ENCODE measurements around the gene KLHDC8B. TPM values are rescaled to one million over a fixed set of nuclear protein-coding genes. Genes with fewer than 3 reads are reported as not detected.

KLHDC8B gene
- total and polyA plus RNA-seq, 7 donors, result 24.7 to 84.5 (median 28.3) TPM

- intact Hi-C loops (cut with DNase I), result no loop called here
- Histone ChIP-seq H3K9me3 (no peaks in the 10 kb centered on the region), H3K27me3 (ENCODE audit: insufficient read depth in 3 of 3, low read length in 2 of 3) (no peaks in the 10 kb centered on the region), H3K27ac (no peak overlapping the region), H3K4me1 (peaks cover 27% of the 10 kb centered on the region), H3K36me3 (ENCODE audit: insufficient read depth in 1 of 2, low read depth in 1 of 2) (no peaks in the 10 kb centered on the region), H3K4me3 (no peak overlapping the region)
- DNase-seq (no peak), ATAC-seq (no peak)
- TF ChIP-seq, protein P1, sequence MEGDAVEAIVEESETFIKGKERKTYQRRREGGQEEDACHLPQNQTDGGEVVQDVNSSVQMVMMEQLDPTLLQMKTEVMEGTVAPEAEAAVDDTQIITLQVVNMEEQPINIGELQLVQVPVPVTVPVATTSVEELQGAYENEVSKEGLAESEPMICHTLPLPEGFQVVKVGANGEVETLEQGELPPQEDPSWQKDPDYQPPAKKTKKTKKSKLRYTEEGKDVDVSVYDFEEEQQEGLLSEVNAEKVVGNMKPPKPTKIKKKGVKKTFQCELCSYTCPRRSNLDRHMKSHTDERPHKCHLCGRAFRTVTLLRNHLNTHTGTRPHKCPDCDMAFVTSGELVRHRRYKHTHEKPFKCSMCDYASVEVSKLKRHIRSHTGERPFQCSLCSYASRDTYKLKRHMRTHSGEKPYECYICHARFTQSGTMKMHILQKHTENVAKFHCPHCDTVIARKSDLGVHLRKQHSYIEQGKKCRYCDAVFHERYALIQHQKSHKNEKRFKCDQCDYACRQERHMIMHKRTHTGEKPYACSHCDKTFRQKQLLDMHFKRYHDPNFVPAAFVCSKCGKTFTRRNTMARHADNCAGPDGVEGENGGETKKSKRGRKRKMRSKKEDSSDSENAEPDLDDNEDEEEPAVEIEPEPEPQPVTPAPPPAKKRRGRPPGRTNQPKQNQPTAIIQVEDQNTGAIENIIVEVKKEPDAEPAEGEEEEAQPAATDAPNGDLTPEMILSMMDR (IDR thresholded peaks at IDR 0.05), result no peak
- 92 to 95% (median 94%) methylated on average over 3 of the region's 3 CpGs for WGBS, 3 donors
These were observed 50.6 kb downstream of the KLHDC8B start for GRCh38 chr3:49222002-49222401.

Other genes with a start within 250 kb of the KLHDC8B start
- 10 to 100 TPM; 11.1 to 17.0 (median 13.7) TPM for gene P4HTM, start 181.4 kb upstream of the KLHDC8B start, total RNA-seq
- gene P4HTM, start 181.4 kb upstream of the KLHDC8B start, polyA plus RNA-seq, result 1 to 10 TPM; 4.1 to 8.7 (median 8.5) TPM
- 10 to 100 TPM; 55.1 to 65.7 (median 59.6) TPM for gene WDR6, start 164.2 kb upstream of the KLHDC8B start, total RNA-seq
- gene WDR6, start 164.2 kb upstream of the KLHDC8B start, polyA plus RNA-seq, result 10 to 100 TPM; 30.5 to 49.5 (median 46.9) TPM
- 10 to 100 TPM in 1 of 4 donors, 1 to 10 TPM in 3; 7.5 to 10.4 (median 9.1) TPM for gene DALRD3, start 153.0 kb upstream of the KLHDC8B start, total RNA-seq
- 10 to 100 TPM; 11.0 to 19.9 (median 13.4) TPM for gene DALRD3, start 153.0 kb upstream of the KLHDC8B start, polyA plus RNA-seq
- gene NDUFAF3, start 149.5 kb upstream of the KLHDC8B start, total RNA-seq, result 100 to 1,000 TPM; 100 to 150 (median 112) TPM
- 10 to 100 TPM; 60.6 to 98.8 (median 85.7) TPM for gene NDUFAF3, start 149.5 kb upstream of the KLHDC8B start, polyA plus RNA-seq
- gene IMPDH2, start 142.2 kb upstream of the KLHDC8B start, total RNA-seq, result 100 to 1,000 TPM in 3 of 4 donors, 10 to 100 TPM in 1; 82.8 to 259 (median 209) TPM
- 100 to 1,000 TPM; 102 to 397 (median 233) TPM for gene IMPDH2, start 142.2 kb upstream of the KLHDC8B start, polyA plus RNA-seq
- 10 to 100 TPM; 52.8 to 83.9 (median 71.1) TPM for gene QRICH1, start 77.5 kb upstream of the KLHDC8B start, total RNA-seq
- 10 to 100 TPM; 21.5 to 37.1 (median 28.6) TPM for gene QRICH1, start 77.5 kb upstream of the KLHDC8B start, polyA plus RNA-seq
- gene QARS1, start 66.8 kb upstream of the KLHDC8B start, total RNA-seq, result 100 to 1,000 TPM; 120 to 200 (median 144) TPM
- gene QARS1, start 66.8 kb upstream of the KLHDC8B start, polyA plus RNA-seq, result 100 to 1,000 TPM; 142 to 166 (median 157) TPM
- gene USP19, start 50.8 kb upstream of the KLHDC8B start, total RNA-seq, result 100 to 1,000 TPM in 2 of 4 donors, 10 to 100 TPM in 2; 79.5 to 109 (median 96.3) TPM
- 10 to 100 TPM; 29.5 to 94.0 (median 42.9) TPM for gene USP19, start 50.8 kb upstream of the KLHDC8B start, polyA plus RNA-seq
- gene LAMB2, start 38.5 kb upstream of the KLHDC8B start, total RNA-seq, result 100 to 1,000 TPM; 133 to 220 (median 141) TPM
- gene LAMB2, start 38.5 kb upstream of the KLHDC8B start, polyA plus RNA-seq, result 100 to 1,000 TPM in 1 of 3 donors, 10 to 100 TPM in 2; 81.6 to 123 (median 95.3) TPM
- 10 to 100 TPM; 12.6 to 20.5 (median 14.7) TPM for gene CCDC71, start 5.3 kb upstream of the KLHDC8B start, total RNA-seq
- 10 to 100 TPM; 20.0 to 26.8 (median 20.8) TPM for gene CCDC71, start 5.3 kb upstream of the KLHDC8B start, polyA plus RNA-seq
- 1 to 10 TPM; 1.7 to 2.0 (median 1.9) TPM for gene C3orf62, start 105.6 kb downstream of the KLHDC8B start, total RNA-seq
- gene C3orf62, start 105.6 kb downstream of the KLHDC8B start, polyA plus RNA-seq, result 1 to 10 TPM; 1.5 to 3.7 (median 2.8) TPM
- 10 to 100 TPM; 26.7 to 35.2 (median 31.1) TPM for gene USP4, start 168.5 kb downstream of the KLHDC8B start, total RNA-seq
- gene USP4, start 168.5 kb downstream of the KLHDC8B start, polyA plus RNA-seq, result 10 to 100 TPM; 16.3 to 21.2 (median 17.0) TPM
- 100 to 1,000 TPM; 100 to 129 (median 116) TPM for gene GPX1, start 186.8 kb downstream of the KLHDC8B start, total RNA-seq
- 100 to 1,000 TPM; 164 to 251 (median 189) TPM for gene GPX1, start 186.8 kb downstream of the KLHDC8B start, polyA plus RNA-seq
- gene RHOA, start 240.4 kb downstream of the KLHDC8B start, total RNA-seq, result 100 to 1,000 TPM; 251 to 334 (median 271) TPM
- gene RHOA, start 240.4 kb downstream of the KLHDC8B start, polyA plus RNA-seq, result 100 to 1,000 TPM; 179 to 341 (median 287) TPM
- gene TCTA, start 240.8 kb downstream of the KLHDC8B start, total RNA-seq, result 10 to 100 TPM; 11.4 to 23.4 (median 16.7) TPM
- gene TCTA, start 240.8 kb downstream of the KLHDC8B start, polyA plus RNA-seq, result 10 to 100 TPM; 13.8 to 46.1 (median 18.1) TPM